Uterus (tissue), 2 donors: ENCODE data around the gene SLC39A12.

Experiments
- CTCF ChIP-seq, 4 experiments: fragments of 200-600 bp in 2 of 4; fragments of 450-650 bp in 2 of 4; sonication (generic) in 2 of 4; IDR thresholded peaks; one replicate each; pipeline ENCODE4 v1.5.1; 2016 to 2019; ENCODE audit warnings: antibody characterized with exemption in 4 of 4, mild to moderate bottlenecking in 2 of 4, moderate library complexity in 1 of 4
- POLR2A ChIP-seq, 2 donors: fragments of 450-650 bp; IDR thresholded peaks; one replicate each; pipeline ENCODE4 v1.6.1; 2016; ENCODE audit warnings: antibody characterized with exemption in 2 of 2, mild to moderate bottlenecking in 1 of 2, moderate library complexity in 1 of 2

DNA sequence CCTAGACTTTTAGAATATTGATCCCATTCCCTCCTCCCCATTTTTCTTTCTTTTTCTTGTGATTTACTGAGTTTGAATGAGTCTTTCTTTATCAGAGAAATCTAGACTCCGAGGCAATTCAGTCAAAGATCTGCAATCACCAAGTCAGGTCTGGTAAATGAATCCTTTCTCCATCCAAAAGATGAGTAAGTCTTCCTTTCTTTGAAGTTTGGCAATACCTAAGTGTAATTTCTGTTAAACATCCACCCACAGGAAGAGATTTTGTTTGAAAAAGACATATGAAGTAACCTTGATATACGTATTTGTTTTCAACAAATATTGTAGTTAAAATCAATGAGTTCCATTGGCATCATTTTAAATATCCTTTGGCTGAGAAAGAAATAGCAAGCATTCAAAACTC is 58.3 kb downstream of the SLC39A12 start:
- TF ChIP-seq CTCF (IDR thresholded peaks at IDR 0.05) (no peak), POLR2A (IDR thresholded peaks at IDR 0.05) (no peak)
